Stimulated activated CD4-positive, alpha-beta T cell treated with anti-CD3 and anti-CD28 coated beads, Interleukin-1b, Interleukin-23, amount 100 ng/mL, for 24 hours (primary cell): ENCODE measurements around the gene SP140.
"Not testable (repeated sequence)": the region's sequence is repeated elsewhere in the genome, so short reads cannot be mapped to it uniquely, and the experiment has no call there.

Source experiments
- DNase-seq, 4 experiments: peaks; one replicate each; pipeline ENCODE4 v3.0.0-alpha.2; 2020; ENCODE audit warnings: low read depth in 4 of 4, low spot score in 1 of 4

The SP140 gene

DNA sequence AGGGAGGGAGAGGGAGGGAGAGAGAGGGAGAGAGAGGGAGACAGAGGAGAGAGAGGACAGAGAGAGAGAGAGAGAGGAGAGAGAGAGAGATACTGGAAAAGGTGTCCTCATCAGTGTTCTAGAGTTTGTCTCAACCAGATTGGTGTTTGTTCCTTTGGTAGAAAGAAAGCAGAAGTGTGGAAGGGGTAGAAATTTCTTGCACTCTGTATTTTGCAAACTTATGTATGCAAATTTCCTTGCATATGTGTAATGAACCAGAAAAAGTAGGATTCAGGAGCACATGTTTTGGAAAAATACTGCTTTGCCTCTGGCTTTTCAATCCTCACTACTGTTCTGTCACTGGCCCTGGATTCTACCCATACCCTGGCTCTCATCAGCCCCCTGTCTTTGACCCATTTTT lies 1.1 kb upstream of the SP140 start:
- DNase-seq, result no peak

DNA sequence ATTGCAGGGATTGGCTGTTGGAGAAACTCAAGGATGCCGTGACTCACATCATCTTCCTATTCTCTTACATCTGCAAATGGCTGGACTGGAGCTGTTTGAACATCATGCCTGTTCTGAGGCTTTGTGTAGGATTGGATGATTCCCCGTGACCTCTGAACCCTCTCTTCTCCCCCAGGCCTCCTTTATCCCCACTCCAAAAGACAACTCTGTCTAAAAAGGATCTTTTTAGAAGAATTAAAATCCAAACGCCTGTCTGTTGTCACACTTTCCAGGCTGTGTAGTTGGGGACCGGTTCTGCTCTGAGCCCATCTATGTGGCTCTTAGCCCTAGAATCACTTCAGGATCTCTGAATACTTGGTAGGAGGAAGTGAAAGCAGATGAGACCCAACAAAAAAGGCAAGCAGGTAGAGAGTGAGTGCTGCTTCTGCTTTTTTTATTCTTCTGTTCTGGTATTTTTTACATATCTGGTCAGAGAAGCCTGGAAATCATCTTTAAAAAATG lies 565 bp downstream of the SP140 start:
- DNase-seq, result no peak

DNA sequence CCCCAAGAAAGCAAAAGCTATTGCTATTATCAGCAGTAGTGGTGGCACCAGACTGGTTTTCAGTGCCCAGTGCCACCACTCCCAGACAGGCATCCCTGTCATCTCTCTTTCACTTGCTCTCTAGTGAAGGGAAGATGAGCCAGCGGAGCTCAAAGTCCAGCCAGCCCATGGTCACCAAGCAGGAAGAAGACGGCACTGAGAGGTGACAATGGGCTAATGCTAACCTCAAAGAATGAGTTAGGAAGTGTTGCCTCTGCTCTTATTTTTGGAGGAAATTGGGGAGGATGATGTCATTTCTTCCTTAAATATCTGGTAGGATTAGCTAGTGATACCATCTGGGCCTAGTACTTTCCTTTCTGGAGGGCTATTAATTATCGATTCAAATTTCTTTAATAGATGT lies 1.7 kb downstream of the SP140 start:
- no peak for DNase-seq

DNA sequence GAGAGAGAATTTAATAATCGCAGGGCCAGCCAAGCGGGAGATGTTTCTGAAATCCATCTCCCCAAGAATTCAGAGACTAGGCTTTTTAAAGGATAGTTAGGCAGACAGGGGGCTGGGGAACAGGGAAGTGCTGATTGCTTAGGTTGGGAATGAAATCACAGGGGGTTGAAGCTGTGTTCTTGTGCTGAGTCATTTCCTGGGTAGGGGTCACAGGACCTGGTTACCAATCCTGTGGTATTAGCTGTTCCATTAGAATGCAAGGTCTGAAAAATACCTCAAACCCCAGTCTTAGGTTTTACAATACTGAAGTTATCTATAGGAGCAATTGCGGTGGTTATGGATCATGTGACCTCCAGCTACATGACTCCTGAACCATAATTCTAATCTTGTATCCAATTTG lies 4.6 kb downstream of the SP140 start:
- DNase-seq, result no peak

DNA sequence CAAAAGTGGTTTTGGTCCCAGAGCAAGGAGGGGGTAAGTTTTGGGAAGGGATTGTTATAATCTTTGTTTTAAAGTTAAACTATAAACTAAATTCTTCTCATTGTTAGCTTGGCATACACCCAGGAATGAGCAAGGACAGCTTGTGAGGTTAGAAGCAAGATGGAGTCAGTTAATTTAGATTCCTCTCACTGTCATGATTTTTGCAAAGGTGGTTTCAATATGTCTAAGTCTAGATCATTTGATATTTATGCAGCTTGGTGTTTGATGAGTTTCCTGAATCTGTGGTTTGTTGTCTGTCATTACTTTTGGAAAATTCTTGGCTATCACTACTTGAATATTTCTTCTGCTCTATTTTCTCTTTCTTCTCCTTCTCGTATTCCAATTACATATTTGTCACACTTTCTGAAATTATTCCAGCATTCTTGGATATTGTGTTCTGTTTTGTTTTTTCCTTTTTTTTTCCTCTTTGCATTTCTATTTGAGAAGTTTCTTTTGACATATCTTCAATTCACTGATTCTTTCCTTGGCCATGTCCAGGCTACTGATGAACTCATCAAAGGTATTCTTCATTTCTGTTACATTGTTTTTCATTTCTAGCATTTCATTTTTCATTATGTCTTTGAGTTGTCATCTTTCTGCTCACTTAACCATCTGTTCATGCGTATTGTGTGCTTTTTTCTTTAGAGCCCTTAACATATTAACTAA lies 5.1 kb downstream of the SP140 start:
- DNase-seq, result no peak

DNA sequence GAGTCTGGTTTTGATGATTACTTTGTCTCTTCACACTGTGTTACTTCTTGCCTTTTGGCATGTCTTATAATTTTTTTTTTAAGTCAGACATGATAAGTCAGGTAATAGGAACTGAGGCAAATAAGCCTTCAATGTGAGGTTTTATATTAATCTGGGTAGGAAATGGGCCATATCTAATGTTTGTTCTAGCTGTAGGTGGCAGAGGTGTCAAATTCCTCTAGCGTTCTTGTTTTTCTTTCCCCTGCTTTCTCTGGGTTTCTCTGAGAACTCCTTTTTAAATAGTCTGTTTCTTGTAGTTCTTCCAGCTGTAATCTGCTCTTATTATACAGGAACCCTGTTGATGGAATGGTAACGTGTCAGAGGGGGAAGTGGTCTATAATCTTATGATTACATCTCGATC lies 5.7 kb downstream of the SP140 start:
- DNase-seq, result no peak

DNA sequence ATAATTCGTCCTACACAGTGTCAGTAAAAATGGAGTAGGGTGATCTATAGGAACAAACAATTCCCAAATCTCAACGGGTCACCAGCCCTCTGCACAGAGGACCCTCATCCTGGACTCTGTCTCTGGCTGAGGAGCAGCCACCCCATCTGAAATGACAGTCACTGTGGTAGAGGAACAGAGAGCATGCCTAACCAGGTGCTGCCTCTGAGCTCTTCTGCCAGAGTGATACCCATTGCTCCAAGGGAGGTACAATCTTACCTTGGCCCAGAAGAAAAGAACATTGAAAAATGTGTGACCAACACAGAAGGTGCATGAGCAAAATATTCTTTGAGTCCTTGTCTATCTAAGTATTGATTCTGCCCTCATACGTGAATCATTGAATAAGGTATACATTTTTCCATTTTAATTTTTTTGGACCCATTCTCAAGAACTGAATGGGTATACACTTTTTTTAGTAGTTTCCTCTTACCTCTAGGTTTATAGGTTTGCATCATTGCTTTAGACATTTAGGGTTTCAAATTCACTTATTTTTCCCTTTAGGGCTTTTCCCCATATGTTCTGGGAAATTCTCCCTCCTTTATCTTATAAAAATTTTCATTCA lies 8.7 kb downstream of the SP140 start:
- DNase-seq, result no peak

DNA sequence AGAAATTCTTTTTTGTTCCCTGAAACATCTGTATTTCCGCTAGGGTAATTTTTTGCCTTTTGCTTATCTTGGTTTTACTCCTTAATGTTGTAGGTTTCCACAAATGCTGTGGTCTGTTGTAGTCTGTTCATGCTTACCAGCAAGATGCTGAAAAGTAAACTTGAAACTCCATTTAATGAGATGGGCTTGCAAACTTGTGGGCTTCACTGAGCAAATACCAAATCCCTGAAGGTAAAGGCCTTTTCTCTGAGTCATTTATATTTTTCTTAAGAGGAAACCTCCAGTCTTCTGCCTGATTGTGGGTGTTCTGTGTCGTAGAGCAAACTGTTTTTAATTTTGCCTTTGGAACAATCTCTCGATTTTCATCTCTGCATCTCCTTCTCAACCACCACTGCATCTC lies 9.3 kb downstream of the SP140 start:
- DNase-seq, result no peak

DNA sequence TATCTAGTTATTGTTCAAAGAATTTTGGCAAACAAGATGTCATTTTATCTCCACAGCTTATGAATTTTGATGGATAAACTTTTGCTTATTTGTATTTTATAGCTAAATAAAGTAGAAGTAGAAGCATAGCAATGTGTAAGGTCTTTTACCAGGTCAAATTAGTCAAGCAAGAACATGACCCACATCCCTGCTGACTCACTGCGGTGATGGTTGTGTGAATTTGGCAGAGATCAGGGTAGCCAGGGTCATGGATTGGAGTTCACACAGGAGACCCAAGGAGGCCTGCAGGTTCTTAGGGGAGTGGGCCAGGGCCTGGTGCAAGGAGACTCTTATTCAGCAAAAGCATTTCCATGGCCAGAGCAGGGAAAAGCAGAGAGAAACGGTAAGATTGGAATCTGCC lies 18.7 kb downstream of the SP140 start:
- no peak for DNase-seq

DNA sequence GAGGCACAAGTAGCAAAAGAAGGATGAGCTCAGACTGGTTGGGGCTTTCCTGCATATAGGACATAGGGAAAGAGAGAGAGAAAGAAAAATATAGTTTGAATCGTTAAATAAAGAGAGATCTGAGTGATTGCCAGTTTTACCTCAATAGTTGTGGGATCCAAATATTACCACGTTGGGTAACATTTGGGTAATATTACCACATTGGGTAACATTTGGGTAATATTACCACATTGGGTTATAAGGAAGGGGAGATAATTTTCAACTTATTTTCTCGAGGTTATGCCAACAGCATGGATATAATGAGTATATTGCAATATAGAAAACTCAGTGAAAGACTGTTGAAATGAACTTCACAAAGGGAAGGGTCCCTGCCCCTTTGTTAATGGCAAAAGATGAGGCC lies 20.7 kb downstream of the SP140 start:
- no peak for DNase-seq

DNA sequence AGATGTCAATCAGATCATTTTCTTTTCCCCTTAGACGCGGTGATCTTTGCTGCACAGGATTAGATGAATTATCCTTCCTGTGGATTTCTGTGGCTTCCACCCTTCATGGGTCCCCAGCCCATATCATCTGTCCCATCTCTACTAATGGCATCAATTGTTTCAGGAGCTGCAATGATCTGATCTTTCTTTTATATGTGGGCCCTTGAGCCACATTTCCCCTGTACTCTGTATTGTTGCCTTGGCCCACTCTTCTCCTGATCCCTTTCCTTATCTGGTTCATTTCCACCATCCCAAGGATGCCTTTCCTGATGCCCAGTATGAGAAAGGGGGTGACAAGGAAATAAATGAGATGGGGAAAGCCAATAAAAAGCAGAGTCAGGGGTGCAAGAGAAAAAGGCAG lies 24.7 kb downstream of the SP140 start:
- no peak for DNase-seq

DNA sequence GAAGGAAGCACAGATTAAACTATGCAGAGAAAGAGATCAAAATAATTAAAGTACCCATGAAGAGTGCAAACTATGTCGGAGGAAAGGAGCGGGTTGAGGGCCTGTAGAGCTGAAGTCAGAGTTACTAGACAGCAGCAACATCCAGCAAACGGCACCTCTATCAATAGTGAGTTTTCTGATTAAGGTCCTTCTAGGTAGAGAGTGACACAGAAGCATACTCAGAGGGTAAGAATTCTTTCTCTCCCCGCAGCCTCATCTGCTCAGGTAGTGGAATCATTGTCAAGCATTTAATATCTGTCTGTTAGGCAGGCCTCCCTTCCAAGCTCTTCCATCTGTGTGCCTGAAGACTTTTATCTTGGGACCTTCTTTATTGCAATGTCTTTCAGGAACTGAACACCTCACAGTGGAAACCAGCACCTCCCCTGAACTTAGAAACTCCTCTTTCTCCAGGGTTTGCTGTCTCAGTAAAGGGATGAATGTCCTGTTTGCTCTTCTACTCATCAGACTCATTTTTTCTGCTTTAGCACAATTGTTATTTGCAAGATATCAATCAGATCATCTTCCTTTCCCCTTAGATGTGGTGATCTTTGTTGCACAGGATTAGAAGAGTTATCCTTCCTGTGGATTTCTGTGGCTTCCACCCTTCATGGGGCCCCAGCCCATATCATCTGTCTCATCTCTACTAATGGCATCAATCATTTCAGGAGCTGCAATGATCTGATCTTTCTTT lies 28.8 kb downstream of the SP140 start:
- DNase-seq, result peak in 1 of 4 experiments; percentile 28

DNA sequence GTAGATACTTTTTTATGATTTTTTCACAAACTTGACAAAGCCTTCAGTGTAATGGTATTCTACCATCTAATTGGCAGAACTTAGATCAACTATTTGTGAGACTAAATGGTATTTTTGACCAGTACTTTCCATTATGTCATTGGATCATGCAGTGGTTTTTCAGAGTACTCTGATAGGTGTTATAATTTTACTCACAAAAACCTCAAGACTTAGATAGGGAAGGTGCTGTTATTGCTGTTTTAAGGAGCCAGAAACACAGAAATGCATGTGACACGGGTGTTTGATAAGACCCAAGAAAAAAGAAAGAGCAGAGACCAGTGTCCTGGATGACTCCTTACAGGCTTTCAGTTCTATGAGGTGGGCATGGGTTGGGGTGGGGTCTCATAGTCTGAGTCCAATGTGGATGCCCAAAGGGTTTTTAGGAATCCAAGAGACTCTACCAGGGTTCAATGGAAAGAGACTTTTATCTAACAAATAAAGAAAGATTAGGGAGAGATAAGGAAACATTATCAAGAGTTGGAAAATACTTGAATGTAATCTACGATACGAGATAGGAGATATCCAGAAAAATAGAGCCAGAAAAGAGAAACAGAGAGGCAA lies 31.3 kb downstream of the SP140 start:
- DNase-seq, result no peak

DNA sequence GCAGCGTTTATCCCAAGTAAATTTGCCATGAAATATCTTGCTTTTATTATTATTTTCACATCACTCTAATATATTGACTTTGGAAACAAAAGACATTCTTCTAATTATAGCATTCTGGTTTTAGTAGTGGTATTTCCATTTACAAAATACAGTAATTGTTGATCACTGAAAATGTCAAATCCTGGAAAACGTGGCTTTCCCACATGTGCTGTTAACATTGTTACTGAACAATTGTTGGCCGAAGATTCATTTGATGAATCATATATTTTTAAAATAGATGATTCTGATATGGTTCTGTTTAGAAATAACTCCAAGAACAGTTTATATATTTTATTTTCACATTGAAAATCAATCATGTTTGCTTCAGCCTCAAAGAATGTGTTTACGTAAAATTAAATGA lies 32.9 kb downstream of the SP140 start:
- no peak for DNase-seq

DNA sequence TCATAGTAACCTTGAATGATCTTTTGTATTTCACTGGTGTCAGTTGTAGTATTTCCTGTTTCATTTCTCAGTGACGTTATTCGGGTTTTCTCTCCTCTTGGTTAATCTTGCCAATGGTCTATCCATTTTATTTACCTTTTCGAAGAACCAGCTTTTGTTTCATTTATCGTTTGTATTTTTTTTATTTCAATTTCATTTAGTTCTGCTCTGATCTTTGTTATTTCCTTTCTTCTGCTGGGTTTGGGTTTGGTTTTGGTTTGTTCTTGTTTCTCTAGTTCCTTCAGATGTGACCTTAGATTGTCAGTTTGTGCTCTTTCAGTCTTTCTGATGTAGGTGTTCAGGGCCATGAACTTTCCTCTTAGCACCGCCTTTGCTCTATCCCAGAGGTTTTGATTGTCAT lies 36.7 kb downstream of the SP140 start:
- DNase-seq, result no peak

DNA sequence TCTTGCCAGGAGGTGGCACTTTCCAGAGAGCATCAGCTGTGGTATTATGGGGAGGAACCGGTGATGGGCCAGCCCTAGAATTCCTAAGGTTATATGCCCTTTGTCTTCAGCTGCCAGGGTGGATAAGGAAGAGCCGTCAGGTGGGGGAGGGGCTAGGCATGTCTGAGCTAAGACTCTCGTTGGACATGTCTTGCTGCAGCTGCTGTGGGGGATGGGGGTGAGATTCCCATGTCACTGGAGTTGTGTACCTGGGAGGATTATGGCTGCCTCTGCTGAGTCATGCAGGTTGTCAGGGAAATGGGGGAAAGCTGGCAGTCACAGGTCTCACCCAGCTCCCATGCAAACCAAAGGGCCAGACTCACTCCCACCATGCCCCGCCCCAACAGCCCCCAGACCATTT lies 39.4 kb downstream of the SP140 start:
- DNase-seq, result not testable (repeated sequence)

DNA sequence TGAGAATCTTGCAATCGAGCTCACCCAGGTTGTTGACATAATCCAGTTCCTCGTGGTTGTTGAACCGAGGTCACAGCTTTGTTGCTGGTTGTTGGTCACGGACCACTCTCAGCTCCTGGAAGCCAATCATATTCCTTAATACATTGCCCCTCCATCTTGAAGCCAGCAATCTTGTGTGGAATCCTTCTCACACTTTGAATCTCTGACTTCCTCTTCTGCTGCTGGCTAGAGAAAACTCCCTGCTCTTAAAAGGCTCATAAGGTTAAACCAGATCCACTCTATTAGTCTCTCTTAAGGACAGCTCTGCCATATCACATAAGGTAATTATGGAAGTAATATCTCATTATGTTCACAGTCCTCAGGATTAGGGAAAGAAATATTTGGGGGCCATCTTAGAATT lies 41.1 kb downstream of the SP140 start:
- DNase-seq, result no peak

DNA sequence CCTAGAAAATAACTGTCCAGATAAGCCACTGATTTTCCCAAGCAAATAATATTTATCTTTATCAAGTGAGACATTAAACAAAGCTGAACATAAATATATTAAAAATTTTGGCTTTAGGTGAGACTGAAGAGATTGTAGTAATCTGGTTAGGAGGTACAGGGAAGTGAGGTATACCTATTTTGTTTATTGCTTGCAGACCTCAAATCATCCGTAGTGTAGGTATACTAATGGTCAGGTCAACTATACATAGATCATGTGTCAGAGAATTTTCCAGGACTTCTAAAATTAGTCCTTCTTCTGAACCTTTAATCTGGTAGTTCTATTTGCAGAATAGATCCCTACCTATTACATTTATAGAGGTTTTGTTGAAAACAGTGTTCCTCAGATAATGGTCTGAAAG lies 41.5 kb downstream of the SP140 start:
- DNase-seq, result no peak

DNA sequence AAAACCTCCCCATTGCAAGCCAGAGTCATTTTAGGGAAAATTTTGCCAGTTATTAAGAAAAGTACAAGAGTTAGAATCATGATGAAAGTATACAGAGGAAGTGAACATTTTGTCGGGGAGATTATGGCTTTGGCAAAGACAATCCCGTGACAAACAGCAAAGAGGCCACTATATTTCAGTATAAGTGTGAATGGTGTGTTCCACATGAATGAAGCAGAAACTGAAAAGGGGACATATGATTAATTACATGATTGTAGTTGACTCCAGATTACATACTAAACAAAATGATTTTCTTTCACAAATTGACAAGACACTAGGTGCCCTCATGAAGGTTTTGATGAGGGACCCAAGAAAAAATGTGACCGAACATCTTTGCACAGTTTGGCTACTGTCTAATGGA lies 42.0 kb downstream of the SP140 start:
- no peak for DNase-seq

DNA sequence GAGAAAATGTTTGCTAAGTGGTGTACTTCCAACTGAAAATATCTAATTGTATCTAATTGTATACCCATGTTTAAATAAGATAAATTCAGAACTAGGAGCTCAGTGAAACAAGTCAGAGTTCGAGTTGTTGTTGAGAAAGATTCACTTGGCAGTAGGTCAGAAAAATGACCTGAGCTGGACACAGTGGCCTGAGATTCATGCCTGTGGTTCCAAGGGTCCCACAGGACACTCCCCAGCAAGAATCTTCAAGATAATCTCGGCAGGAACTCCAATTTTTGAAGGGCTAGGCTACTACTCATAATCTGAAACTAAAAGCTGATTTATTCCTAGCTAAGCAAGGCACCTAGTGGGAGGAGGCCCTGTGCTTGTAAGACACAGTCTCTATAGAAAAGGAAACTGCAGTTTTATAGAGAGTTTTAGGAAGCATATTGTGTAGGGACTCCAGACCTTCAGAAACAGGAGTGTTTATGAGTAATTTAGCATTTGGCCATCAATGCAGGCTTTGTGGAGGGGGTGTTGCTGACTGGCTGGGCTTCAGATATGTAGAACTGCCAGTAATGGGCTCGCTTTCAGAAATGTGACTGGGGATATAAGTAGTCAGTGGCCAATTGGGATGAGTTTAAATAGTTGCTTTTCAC lies 43.2 kb downstream of the SP140 start:
- no peak for DNase-seq

DNA sequence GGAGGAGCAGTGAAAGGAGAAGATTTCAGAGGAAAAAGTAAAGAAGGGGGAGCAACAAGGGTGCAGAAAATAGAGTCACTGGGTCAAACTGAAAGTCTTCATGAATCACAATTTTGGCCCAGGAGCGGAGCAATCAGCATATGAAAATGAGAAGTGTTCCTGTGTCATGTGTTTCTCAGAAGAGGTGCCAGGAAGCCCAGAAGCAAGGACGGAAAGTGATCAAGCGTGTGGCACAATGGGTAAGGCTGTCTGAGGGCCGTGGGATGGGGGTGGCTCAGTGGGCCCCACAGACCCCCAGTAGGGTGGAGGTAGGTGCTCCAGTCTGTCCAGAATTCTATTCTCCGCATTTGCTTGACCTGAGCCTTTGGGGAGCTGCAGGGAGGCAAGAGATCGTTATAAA lies 44.2 kb downstream of the SP140 start:
- peak in 1 of 4 experiments; percentile 11 for DNase-seq

DNA sequence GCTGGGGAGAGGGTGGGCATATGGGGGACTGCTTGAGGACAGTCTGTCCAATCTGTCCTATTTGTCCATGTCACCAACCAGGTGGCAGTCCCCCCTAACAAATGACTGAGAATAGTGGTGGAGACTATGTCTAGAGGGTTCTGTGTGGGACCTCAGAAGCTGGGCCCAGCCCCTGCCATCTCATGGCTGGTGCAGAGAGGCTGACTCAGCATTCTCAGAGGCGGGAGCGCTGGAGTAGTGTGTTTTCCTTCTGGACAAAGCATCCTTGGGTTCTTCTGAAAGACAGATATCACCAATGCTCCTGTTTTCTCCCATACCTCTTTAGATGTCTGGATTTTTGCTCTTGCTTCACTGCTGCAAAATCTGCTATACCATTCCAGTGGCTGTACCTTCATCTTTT lies 57.4 kb downstream of the SP140 start:
- no peak for DNase-seq
